Large intestine (tissue), 3 donors: ENCODE data around the gene ARHGEF40. TPM values are rescaled to one million over a fixed set of nuclear protein-coding genes. Genes with fewer than 3 reads are reported as not detected.

Source experiments
- DNase-seq, 2 donors: peaks; one replicate each; pipeline versions ENCODE4 v3.0.0 to v3.0.0-alpha.2; 2013
- H3K27ac ChIP-seq: one replicate; pipeline ENCODE4 v1.5.1; 2013; ENCODE audit warnings: low read length
- H3K27me3 ChIP-seq: 2 replicates; pipeline ENCODE4 v1.6.1; 2013; ENCODE audit warnings: low read length; ENCODE audit not compliant: control insufficient read depth, insufficient read depth
- H3K36me3 ChIP-seq: 2 replicates; pipeline ENCODE4 v1.6.1; 2013; ENCODE audit warnings: low read length; ENCODE audit not compliant: control insufficient read depth, insufficient read depth
- H3K4me1 ChIP-seq: one replicate; pipeline ENCODE4 v1.6.1; 2013; ENCODE audit warnings: low read length; ENCODE audit not compliant: control insufficient read depth, insufficient read depth
- H3K4me3 ChIP-seq: one replicate; pipeline ENCODE4 v1.5.1; 2013; ENCODE audit warnings: low read length
- H3K9me3 ChIP-seq: one replicate; pipeline ENCODE4 v1.6.1; 2013; ENCODE audit warnings: mild to moderate bottlenecking, low read depth, low read length, moderate library complexity; ENCODE audit not compliant: control insufficient read depth
- WGBS: methylation state at CpG from one replicate; pipeline ENCODE4 v1.1.5; 2013; ENCODE audit warnings: low lambda C conversion rate; ENCODE audit not compliant: insufficient coverage; 5-methylcytosine and 5-hydroxymethylcytosine counted together
- polyA plus RNA-seq: library from polyadenylated mRNA; unstranded; fragments of 120-200 nt; gene quantifications from one replicate; pipeline ENCODE4 v1.2.1, GENCODE V29; 2013

The ARHGEF40 gene
- polyA plus RNA-seq, 1 donor: 28.7 TPM

- DNase-seq: peak in 1 of 2 donors; percentile 51
- H3K27ac ChIP-seq: peak overlapping the region; percentile 46
These were observed 9.3 kb upstream of the ARHGEF40 start for GRCh38 chr14:21060614-21061346.

GRCh38 chr14:21061347-21061668 is 8.8 kb upstream of the ARHGEF40 start:
- WGBS: no CpG with 5 or more reads among the region's 3 CpGs
- no peak for DNase-seq
- no peak overlapping the region for H3K4me3 ChIP-seq
- peak overlapping the region; percentile 46 for H3K27ac ChIP-seq
- no peaks in the 10 kb centered on the region for H3K9me3 ChIP-seq
- no peaks in the 10 kb centered on the region for H3K36me3 ChIP-seq
- H3K27me3 ChIP-seq: no peaks in the 10 kb centered on the region
- H3K4me1 ChIP-seq: peaks cover 8% of the 10 kb centered on the region

More at GRCh38 chr14:21060614-21061346, 9.3 kb upstream of the ARHGEF40 start:
- 26% methylated on average over 5 of the region's 13 CpGs for WGBS
- Histone ChIP-seq H3K9me3 (no peaks in the 10 kb centered on the region), H3K27me3 (no peaks in the 10 kb centered on the region), H3K4me1 (peaks cover 11% of the 10 kb centered on the region), H3K4me3 (no peak overlapping the region), H3K36me3 (no peaks in the 10 kb centered on the region)

- Histone ChIP-seq H3K36me3 (no peaks in the 10 kb centered on the region), H3K27ac (no peak overlapping the region), H3K4me1 (peaks cover 10% of the 10 kb centered on the region), H3K4me3 (no peak overlapping the region), H3K9me3 (no peaks in the 10 kb centered on the region), H3K27me3 (no peaks in the 10 kb centered on the region)
- DNase-seq: no peak
- WGBS: 67% methylated on average over 1 of the region's 3 CpGs
These were observed 6.6 kb upstream of the ARHGEF40 start for GRCh38 chr14:21063479-21063878.

- Histone ChIP-seq H3K4me1 (peaks cover 24% of the 10 kb centered on the region), H3K27ac (no peak overlapping the region)
- DNase-seq: no peak
These were observed 3.1 kb upstream of the ARHGEF40 start for GRCh38 chr14:21066882-21067502.

GRCh38 chr14:21068521-21069387 is 1.4 kb upstream of the ARHGEF40 start:
- Histone ChIP-seq H3K27me3 (peaks cover 10% of the 10 kb centered on the region), H3K27ac (peak overlapping the region; percentile 78), H3K4me3 (peak overlapping the region; percentile 60), H3K36me3 (peaks cover 8% of the 10 kb centered on the region), H3K4me1 (peaks cover 24% of the 10 kb centered on the region), H3K9me3 (no peaks in the 10 kb centered on the region)
- no CpG with 5 or more reads among the region's 45 CpGs for WGBS
- peak in 1 of 2 donors; percentile 57 for DNase-seq

More at GRCh38 chr14:21066882-21067502, 3.1 kb upstream of the ARHGEF40 start:
- H3K27me3 ChIP-seq: peaks cover 10% of the 10 kb centered on the region
- WGBS: 53% methylated on average over 2 of the region's 7 CpGs
- H3K36me3 ChIP-seq: no peaks in the 10 kb centered on the region
- H3K4me3 ChIP-seq: no peak overlapping the region
- H3K9me3 ChIP-seq: no peaks in the 10 kb centered on the region

- H3K4me1 ChIP-seq: peaks cover 24% of the 10 kb centered on the region
- peak overlapping the region; percentile 78 for H3K27ac ChIP-seq
- no CpG with 5 or more reads among the region's 40 CpGs for WGBS
- H3K36me3 ChIP-seq: peaks cover 15% of the 10 kb centered on the region
- DNase-seq: peak; percentile 37 to 60
- H3K9me3 ChIP-seq: no peaks in the 10 kb centered on the region
- H3K4me3 ChIP-seq: peak overlapping the region; percentile 60
- peaks cover 10% of the 10 kb centered on the region for H3K27me3 ChIP-seq
These were observed 569 bp upstream of the ARHGEF40 start for GRCh38 chr14:21069388-21070082.

- WGBS: no CpG with 5 or more reads among the region's 23 CpGs
- Histone ChIP-seq H3K9me3 (no peaks in the 10 kb centered on the region), H3K4me1 (peaks cover 24% of the 10 kb centered on the region), H3K27ac (peak overlapping the region; percentile 86), H3K4me3 (peak overlapping the region; percentile 81), H3K36me3 (peaks cover 26% of the 10 kb centered on the region), H3K27me3 (peaks cover 10% of the 10 kb centered on the region)
- DNase-seq: peak; percentile 32 to 59
These were observed 613 bp downstream of the ARHGEF40 start for GRCh38 chr14:21070610-21071224.

- Histone ChIP-seq H3K36me3 (peaks cover 34% of the 10 kb centered on the region), H3K9me3 (no peaks in the 10 kb centered on the region), H3K4me1 (peaks cover 24% of the 10 kb centered on the region), H3K27ac (peak overlapping the region; percentile 86), H3K27me3 (peaks cover 10% of the 10 kb centered on the region), H3K4me3 (peak overlapping the region; percentile 81)
- DNase-seq: peak; percentile 79 to 86
- WGBS: 10% methylated on average over 2 of the region's 37 CpGs
These were observed 1.3 kb downstream of the ARHGEF40 start for GRCh38 chr14:21071225-21072030.

- DNase-seq: no peak
- Histone ChIP-seq H3K4me3 (peak overlapping the region; percentile 81), H3K36me3 (peaks cover 40% of the 10 kb centered on the region), H3K27ac (peak overlapping the region; percentile 86), H3K27me3 (peaks cover 10% of the 10 kb centered on the region), H3K4me1 (peaks cover 24% of the 10 kb centered on the region), H3K9me3 (no peaks in the 10 kb centered on the region)
- 43% methylated on average over 1 of the region's 4 CpGs for WGBS
These were observed 1.9 kb downstream of the ARHGEF40 start for GRCh38 chr14:21072031-21072473.
